Lower leg skin (tissue), 3 donors: ENCODE results near the gene GGT7.

Source experiments
- CTCF ChIP-seq, 3 donors: fragments of 450-650 bp; IDR thresholded peaks; one replicate each; pipeline ENCODE4 v1.5.1; 2016; ENCODE audit warnings: antibody characterized with exemption in 3 of 3, mild to moderate bottlenecking in 3 of 3, moderate library complexity in 2 of 3
- POLR2A ChIP-seq, 2 donors: fragments of 450-650 bp; IDR thresholded peaks; one replicate each; pipeline ENCODE4 v1.6.1; 2016 to 2017; ENCODE audit warnings: antibody characterized with exemption in 2 of 2, mild to moderate bottlenecking in 1 of 2, moderate library complexity in 1 of 2

GRCh38 chr20:34883087-34883688, 10.5 kb upstream of the GGT7 start:
- TF ChIP-seq POLR2A (IDR thresholded peaks at IDR 0.05) = no peak
- TF ChIP-seq CTCF (IDR thresholded peaks at IDR 0.05) = no peak
